NCI-H748 treated with DMSO at 0.1 percent for 48 hours (cell line): ENCODE measurements around the gene CD9.

ENCODE experiments used
- DNase-seq: peaks from one replicate; lab custom pipeline; 2025; lab: John Stamatoyannopoulos, UW

The CD9 gene

DNA sequence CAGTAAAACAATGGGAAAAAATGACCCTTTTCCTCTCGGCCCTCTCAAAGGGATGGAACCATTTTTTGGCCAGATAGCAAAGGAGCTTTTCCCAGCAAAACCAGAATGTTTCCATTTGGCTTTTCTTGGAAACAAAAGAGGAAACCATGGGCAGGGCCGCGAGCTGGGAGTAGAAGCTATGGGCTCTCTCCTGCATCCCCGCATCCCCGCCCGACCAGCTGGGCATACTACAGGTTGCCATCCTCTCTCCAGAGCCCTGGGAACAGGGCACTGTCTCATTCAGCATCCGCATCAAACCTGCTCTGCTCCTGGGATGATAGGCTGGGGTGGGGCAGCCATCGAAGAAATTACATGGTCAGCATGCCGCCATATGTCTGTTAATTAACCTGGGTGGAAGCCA, 20.9 kb downstream of the CD9 start:
- no peak for DNase-seq

- DNase-seq: no peak
Measured at GRCh38 chr12:6222078-6222654, 22.0 kb downstream of the CD9 start.

- DNase-seq: no peak
Measured at GRCh38 chr12:6223545-6223944, 23.3 kb downstream of the CD9 start.

- DNase-seq: no peak
Measured at GRCh38 chr12:6224550-6224949, 24.4 kb downstream of the CD9 start.

- no peak for DNase-seq
Measured at GRCh38 chr12:6225630-6226001, 25.4 kb downstream of the CD9 start.

DNA sequence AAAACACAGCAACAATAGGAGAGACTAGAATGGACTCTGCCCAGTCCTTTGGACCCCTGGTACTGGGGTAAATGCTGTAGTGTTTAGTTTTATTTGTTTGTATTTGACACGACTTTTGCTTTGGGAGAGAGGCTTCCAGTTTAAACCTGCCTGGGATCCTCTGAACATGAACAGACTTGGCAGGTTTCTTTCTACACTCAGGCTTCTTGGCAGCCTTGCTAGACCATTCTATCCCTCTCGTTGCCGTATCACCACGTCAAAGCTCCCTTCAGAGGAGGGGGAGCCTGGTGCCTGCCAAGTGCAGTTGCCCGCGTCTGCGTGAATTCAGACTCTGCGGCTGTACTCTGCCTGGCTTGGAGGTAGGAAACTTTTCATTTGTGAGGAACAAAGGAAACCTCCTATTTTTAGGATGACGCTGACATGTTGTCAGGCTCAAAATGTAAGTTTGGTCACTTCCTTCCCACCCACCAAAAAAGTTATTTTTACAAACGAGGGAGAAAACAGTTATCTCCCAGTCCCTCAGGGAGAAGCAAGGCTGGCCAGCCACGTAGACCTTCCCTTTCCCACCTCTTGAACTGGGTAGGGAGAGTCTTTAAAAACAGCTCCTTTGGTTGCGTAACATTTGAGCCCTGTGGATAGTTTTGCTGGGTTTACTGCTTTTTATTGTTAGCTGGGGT, 25.9 kb downstream of the CD9 start:
- no peak for DNase-seq

DNA sequence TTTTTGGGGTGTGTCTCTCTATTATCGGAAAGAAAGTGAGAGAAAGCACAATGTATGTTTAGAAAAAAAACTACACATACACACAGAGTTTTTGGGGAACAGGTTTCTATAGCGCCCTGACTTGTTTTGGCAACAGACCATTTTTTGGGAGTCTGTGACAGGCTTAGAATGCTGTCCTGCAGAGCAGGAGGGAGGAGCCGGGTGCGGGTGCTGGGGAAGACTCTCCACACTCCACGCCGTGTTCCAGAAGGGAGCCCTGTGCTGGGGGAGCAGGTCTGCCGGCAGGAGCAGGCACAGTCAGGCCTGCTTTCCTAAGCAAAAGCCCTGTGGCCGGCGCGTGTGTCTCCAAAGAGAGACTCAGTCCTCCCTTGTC, 26.5 kb downstream of the CD9 start:
- no peak for DNase-seq

GRCh38 chr12:6228535-6229223, 28.5 kb downstream of the CD9 start:
- no peak for DNase-seq

DNA sequence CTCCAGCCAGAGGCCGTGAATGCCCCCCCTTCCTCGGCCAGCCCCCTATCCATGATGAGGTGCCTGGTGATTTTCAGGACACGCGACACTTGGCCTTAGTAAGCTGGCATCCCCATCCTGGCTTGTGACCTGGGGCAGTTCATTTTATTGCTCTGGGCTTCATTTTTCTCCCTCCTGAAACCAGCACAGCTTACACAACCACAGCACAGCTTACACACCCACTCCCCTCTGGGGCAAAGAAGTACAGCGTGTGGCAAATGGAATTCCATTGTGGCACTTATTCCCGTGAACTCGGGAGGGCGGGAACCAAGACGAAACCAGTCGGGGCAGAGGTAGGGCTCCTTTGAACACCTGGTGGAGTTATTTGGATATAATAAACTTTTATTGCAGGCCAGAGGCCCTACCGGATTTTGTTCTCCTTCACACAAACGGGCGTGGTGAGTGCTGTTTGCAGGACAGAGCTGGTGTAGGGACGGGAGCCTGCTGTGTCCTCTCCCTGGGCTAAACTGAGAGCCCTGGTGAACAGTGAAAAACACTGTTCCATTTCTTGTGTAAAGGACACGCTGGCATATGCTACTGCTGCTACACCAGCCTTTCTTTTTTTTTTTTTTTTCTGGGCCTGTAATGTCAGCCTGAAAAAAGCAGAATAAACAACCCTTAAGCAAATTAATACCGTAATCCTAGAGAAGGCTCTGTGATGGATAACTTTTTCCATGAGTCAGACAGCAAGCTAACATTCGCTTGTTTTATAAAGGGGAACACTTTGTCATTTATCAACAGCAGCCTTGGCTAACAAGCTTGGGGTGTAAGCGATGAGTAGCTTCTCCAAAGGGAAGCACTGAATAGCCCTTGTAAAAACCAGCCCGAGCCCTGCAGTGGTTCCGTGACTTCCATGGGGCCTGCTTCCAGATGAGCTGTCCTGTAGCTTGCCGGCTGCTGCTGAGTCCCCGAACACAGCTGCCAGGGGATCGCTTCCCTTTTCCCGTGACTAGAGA, 29.3 kb downstream of the CD9 start:
- no peak for DNase-seq

GRCh38 chr12:6230321-6231110, 30.3 kb downstream of the CD9 start:
- no peak for DNase-seq

DNA sequence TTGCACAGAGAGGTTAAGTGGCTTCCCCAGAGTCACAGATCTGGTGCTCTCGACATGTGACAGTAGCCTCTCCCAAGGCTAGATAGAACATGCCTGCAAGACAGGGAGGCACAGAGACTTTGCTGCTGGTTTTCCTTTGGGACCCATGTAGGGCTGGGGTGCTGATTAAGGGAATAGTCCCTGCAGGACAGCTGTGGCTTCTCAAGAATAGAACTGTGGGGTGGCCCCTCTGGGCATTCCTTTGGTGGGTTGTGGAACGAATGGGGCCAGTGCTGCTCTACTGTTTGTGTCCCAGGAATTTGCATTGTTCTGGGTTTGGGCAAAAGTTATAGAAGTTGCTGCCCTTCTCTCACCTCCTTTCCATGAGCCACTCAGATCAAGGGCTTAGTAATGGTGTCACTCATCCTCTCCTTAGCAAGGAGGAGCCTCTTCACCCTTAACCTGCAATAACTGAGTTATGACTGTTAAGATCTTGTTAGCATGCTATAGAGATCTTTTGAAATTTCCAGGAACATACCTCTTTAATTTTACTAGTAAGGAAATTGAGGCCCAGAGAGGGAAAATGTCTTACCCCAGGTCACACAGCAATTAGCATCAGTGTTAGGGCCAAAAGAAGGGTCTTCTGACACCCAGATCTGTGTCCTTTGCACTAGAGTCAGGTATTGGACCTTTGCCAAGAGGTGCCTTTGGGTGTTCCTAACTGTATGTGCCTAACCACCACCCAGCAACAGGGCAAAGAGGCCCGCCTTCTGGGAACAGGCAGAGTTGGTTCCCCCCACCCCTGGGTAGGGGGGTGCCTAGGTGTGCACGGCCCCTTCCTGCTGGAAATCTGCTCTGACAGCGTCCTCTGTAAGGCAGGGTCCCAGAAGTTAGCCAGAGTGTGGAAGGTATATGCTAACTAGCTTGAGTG, 31.4 kb downstream of the CD9 start:
- no peak for DNase-seq

- no peak for DNase-seq
Measured at GRCh38 chr12:6233121-6233971, 33.1 kb downstream of the CD9 start.

GRCh38 chr12:6234214-6234613, 34.0 kb downstream of the CD9 start:
- no peak for DNase-seq

DNA sequence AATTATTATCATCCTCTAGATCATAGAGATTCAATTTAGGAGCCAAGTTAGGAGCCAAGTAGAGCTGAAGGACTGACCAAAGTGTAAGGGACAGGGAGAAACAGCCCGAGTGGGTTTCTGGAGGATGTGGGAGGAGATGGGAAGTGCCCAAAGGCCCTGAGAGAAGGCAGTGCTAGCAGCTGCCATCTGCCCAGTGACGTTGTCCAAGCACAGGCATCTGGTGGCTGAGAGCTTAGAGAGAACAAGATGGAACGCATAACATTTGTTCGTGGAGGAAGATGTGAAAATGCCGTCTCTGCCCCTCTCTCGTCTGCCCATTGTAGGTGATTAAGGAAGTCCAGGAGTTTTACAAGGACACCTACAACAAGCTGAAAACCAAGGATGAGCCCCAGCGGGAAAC, 34.7 kb downstream of the CD9 start:
- DNase-seq: no peak

- DNase-seq: no peak
Measured at GRCh38 chr12:6235499-6235898, 35.3 kb downstream of the CD9 start.

DNA sequence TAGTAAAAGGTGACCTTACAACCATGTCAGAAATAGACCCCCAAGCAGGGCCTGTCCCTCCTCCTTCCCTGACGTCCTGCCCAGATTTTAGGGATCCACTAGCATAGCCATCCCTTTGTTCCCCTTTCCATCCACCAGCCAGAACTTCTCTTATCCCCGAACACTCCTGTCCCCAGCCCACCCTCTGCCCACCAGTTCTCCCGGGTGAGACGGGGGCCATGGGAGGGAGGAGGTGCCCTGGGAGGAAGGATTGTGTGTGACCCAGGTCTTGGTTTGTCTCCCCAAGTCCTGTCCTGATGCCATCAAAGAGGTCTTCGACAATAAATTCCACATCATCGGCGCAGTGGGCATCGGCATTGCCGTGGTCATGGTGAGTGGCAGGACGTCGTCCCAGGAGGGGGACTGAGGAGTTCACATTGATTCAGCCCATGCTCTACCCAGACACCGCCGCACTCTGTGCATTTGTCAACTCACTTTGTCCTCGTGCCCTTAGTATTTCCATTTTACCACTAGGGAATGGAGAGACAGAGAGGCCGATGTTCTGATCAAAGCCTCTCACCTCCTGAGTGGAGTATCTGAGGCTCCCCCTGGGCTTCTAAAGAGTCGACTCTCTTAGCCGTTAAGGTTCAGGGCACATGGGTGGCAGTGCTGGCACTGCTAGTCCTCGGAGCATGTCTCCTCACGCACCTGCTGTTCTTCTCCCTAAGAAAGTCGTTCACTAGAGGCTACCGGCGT, 35.9 kb downstream of the CD9 start:
- no peak for DNase-seq

DNA sequence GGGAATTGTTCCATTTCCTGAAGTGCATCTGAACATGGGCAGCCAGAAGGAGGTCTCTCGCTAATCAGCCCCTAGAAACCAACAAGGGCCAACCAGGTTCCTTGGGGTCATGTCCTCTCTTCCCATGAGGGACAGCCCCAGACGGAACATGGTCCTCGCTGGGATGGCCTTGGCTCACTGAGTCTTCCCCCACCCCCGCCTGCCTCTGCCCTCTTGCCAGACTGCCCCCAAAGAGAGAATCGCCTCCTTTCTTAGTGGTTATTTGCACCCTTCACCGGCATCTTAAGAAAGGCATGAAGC, 36.4 kb downstream of the CD9 start:
- DNase-seq: no peak

- DNase-seq: no peak
Measured at GRCh38 chr12:6237830-6238229, 37.6 kb downstream of the CD9 start.

DNA sequence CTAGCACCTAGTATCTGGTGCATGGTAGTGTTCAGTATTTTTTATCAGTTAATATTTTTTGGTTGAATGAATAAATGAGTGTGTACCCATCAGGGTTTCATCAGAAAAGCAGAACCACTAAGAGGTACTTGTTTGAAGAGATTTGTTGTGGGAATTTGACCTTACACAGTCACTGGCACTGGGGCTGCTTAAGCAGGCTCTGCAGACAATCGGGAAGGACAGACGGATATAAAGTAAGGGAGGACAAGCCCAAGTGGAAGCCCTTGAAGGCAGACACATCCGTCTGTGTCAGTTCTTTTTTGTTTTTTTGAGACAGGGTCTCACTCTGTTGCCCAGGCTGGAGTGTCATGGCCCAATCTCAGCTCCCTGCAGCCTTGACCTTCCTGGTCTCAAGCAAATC, 38.7 kb downstream of the CD9 start:
- no peak for DNase-seq
